Pons (tissue), 1 donor: Measurements from ENCODE around the gene SERPINB8.
"Not testable (repeated sequence)": the region's sequence is repeated elsewhere in the genome, so short reads cannot be mapped to it uniquely, and the experiment has no call there.

Experiments
- DNase-seq: peaks from one replicate; pipeline ENCODE4 v3.0.0-alpha.2; 2016; ENCODE audit warnings: low spot score

SERPINB8 gene, protein sequence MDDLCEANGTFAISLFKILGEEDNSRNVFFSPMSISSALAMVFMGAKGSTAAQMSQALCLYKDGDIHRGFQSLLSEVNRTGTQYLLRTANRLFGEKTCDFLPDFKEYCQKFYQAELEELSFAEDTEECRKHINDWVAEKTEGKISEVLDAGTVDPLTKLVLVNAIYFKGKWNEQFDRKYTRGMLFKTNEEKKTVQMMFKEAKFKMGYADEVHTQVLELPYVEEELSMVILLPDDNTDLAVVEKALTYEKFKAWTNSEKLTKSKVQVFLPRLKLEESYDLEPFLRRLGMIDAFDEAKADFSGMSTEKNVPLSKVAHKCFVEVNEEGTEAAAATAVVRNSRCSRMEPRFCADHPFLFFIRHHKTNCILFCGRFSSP

DNA sequence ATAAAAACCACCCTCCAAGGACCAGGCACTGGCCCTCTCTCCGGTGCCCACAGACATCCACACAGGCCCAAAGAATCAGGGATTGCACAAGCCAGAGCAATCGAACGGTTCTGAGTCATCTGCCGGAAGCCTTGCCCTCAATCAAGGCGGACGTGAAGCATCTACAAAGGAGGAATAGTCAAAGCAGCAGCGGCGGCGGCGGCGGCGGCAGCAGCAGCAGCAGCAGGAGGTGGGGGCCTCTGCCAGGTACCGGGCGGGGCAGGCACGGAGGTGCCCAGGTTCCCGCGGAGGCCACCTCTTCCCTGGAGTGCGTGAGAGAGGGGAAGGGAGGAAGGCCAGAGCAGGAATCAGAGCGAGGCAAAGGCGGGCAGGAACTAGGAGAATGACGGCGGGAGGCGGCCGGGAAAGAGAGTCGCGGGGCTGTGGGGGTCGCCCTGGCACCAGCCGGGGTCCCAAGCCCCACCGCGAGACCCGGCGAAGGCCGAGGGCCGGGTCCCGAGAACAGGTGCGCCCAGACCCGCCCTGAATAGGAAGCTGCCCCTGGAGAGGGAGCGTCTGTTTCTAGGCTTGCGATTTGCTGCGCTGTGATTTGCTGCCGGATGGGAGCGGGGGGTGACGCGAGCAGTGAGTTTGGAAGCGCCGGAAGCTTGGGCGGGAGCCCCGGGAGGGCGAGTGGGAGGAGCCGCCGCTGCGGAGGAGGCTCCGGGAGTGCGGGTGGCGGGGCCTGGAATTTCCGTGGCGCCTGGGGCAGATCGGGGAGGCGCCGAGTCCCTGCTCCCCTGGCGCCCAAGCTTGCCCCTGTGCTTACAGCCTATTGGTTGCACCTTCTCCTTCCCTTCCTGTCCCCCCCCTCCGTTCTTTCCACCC lies at the start of gene SERPINB8:
SERPINB8 (plus strand) TSS at position 140 of the 867 bp plus-strand sequence. CDS start 8,228 bp downstream, outside the sequence.
- peak; percentile 93 for DNase-seq

DNA sequence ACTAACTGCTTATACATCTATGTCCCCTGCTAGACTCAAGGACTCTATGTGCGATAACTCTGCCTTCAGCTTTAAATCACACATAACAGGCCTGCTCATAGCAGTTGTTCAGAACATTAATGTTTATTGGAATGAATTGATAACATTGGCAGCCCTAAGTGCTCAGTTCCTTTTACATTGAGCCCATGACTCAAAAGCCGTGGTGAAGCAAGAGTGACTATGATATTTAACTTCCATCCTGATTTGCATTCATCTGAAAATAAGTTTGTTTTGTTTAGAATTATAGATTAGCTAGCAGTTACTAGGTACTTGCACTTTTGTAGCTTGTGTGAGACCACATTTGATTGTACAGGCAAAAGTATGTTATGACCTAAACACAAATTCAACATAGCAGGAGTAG lies 47.8 kb upstream of the SERPINB8 start:
- DNase-seq = no peak

DNA sequence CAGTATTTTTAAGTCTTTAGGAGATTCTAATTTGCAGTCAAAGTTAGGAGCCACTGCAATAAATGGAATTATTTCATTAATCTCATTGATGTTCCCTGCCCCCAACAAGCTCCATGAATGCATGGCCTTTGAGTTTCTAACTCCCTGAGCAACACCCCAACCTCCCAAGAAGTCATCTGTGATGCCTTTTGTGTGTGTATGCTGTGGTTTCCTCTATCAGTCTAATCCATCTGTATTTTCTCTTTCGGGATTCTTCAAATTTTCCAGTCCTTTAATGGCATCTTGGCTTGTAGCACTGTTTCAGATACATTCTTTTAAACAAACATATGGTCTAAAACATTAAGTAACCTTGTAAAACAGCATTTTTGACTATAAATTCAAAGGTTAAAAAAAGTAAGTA lies 45.3 kb upstream of the SERPINB8 start:
- DNase-seq = no peak

DNA sequence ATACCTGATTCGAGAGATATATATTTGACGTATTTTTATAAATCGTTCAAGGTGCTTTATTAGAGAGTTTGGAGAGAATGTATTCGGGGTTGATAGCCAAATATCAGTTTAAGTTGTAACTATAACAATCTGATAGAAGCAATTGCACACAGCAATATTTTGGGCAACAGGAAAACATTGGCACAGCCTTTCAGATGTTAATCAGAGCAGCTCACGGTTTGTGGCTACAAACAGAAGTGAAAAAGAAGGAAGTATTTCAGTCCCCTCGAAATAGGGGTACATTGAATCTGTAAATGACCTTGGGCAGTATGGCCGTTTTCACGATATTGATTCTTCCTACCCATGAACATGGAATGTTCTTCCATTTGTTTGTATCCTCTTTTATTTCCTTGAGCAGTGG lies 41.5 kb upstream of the SERPINB8 start:
- DNase-seq = no peak

DNA sequence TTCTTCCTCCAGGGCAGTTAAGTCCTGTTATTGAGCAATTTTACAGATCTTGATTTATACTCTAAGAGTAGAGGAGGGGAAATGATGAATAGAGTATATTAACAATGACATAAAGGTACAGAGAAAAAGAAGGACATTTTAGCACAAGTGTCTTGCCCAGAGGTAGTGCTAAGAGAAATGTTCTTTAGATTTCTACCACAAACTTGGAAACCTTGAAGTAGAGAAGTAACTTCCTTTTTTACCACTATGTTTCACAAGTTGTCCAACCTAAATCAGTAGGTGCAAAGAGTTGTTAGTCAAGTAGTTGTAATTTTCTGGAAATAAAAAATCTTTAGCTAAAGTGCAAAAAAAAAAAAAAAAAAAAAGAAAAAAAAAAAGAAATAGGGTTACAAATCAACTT lies 40.5 kb upstream of the SERPINB8 start:
- DNase-seq = not testable (repeated sequence)

DNA sequence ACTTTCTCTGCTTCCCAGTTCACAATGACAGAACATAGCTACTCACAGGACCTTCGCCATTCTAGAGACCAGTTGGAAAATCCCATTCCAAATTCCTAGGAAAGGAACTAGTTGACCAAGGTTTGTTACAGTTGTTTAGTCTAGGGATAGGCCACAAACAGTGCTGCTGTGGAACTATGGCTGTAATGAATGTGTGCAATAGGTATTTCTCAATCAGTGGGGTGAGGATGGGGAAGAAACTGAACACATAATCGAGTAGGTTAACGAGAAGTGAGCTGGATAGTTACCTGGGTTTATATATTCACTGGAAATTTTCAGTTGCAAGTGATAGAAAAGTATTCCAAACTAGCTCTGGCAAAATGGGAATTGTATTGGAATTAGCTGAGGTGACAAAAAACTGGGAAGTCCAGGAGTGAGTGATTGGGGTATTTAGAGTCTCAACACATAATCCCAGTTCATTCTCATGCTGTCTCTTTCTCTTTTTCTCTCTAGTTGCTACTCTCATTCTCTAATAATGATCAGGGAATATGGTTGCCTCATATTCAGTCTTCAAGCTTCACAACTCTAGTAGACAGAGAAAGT lies 39.0 kb upstream of the SERPINB8 start:
- no peak for DNase-seq

DNA sequence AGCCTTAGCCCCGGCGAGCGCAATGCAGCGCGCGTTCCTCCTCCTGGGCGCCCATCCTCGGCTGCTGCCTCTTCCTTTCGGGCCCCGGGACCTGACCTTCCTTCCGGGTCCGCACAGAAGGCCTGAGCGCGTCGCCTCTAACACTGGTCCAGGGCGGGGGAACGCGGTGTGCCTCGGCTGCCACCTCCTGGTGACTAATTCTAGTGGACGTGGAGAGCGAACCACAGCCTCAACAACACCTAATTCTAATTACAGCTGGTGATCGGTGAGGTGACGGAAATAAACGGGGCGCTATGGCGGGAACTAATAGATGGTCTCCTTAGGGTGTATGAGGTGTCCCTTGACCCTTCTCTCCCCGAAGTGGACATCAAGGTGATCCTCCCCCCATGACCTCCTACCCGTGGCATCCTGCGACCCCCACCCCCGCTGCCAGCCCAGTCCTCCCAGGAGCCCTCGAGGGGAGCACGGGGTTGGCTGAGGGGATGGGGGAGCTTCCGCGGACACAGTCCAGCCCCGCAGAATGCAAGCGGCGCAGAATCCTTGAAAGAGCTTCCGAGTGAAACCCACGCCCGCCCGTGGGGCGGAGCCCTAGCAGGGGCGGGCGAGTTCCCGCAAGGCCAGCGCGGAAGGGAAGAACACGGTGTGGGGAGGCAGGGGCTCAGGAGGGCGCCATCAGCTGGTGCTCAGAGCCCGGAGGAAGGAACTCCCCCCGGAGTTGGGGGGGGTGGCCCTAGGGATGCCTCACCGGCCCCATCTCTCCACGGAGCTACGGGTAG lies 33.5 kb upstream of the SERPINB8 start:
- peak; percentile 81 for DNase-seq

DNA sequence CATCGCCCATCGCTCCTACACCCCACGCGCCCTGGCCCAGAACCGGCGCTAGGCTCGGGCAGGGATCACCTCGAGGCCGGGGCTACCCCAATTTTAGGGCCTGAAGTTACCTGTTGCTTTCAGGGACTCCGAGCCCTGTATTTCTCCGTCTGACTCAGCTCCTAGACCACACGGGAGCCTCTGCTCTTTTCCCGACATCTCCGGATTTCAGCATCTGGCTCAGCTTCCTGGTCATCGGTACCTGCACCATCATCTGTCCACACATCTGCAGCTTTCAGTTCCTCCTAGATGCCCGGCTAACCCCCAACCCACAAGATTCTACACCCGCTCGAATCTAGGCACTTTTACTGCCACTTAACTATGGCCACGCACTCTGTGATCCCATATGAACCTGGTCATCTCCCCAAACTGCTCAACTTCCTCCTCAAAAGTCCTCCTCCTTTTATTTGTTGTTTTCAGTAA lies 32.9 kb upstream of the SERPINB8 start:
- no peak for DNase-seq

DNA sequence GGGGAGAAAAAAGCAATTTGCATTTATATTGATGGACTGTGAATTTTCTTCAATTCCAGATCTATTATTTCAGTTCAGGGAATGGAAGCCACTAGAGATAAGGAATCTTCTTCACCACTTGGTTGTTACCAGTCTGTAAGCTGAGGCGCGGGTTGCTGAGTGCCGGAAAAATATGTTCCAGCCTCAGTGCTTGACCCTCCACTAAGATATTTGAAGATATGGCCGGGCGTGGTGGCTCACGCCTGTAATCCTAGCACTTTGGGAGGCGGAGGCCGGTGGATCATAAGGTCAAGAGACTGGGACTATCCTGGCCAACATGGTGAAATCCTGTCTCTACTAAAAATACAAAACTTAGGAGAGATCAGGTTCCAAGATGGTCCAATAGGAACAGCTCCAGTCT lies 29.9 kb upstream of the SERPINB8 start:
- DNase-seq = no peak

DNA sequence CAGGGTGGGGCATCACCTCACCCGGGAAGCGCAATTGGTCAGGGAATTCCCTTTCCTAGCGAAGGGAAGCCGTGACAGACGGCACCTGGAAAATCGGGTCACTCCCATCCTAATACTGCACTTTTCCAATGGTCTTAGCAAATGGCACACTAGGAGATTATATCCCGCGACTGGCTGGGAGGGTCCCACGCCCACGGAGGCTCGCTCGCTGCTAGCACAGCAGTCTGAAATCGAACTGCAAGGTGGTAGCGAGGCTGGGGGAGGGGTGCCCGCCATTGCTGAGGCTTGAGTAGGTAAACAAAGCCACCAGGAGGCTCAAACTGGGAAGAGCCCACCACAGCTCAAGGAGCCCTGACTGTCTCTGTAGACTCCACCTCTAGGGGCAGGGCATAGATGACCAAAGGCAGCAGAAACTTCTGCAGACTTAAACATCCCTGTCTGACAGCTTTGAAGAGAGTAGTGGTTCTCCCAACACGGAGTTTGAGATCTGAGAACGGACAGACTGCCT lies 29.3 kb upstream of the SERPINB8 start:
- not testable (repeated sequence) for DNase-seq

DNA sequence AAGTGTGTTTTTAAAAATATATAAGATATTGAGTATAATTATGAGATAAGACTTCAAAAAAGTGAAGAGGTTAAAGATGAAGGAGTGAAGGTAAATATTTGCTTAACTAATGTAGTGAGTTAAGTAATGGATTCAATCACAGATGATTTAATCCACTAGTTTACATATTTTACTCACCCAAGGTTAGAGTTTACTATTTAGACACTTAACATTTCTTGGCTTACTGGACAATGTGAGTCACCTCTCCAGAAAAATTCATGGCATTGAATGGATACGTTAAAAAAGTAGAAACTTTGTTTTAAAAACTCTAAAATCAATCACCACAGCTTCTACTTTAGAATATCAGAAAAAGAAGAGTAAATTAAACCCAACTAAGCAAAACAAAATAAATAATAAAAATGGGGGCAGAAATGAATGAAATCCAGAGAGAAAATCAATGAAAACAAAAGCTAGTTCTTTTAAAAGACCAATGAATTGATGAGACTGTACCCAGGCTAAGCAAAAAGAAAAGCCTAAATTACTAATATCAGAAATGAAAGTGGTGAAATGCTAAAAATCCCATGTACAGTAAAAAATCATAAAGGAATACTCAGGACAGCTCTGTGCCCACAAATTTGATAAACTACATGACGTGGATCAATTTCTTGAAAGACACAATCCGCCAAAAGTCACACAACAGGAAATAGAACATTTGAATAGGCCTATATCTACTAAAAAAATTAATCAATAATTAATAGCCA lies 22.7 kb upstream of the SERPINB8 start:
- DNase-seq = no peak

DNA sequence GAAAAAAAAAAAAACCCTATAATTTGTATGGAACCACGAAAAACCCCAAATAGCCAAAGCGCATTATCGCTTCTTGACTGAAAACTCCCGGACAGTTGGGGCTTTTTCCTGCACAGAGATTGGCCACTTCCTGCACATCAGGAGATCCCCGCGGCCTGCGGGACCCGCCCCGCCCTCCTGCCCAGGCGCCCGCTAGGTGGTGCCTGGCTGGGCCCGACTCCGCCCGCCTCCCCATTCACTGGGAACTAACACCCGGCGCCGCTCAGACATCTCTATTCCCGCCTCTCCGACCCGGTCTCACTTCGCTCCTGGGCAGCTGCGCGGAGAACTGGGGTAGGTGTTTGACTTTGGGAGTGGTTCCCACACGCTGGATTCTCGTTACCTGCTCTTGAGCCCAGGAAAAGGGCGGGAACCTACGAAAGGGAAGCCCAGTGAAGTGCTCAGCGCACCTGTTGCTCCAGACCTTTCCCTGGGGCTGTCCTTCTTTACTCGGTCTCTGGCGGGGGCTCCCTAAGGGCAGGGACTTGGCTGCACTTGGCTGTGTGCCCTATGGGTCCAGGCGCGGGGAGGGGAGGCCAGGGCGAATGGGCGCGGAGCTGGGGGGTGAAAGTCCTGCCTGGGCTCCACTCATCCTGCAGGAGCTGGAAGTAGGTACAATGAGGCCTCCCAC lies 20.7 kb upstream of the SERPINB8 start, which contains the start of gene HMSD:
HMSD (plus strand) TSS at position 234 of the 670 bp plus-strand sequence. CDS start 4,155 bp downstream, outside the sequence.
- peak; percentile 78 for DNase-seq

DNA sequence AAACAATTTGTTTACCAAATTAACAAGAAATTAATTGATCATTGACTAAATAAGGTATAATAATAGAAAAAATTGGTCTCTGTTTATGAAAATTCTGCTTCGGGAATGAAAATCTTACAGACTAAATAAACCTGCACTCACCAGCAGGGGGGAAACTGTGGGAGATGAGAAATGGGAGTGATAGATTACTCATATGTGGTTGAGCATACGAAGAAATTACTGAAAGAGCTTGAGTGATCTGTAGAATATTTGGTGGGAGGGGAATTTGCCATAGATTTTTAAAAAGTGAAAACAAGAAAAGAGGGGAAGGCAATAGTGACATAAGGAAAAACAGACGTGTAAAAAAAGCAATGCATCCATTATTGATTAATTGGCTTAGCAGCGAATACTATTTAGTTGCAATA lies 18.6 kb upstream of the SERPINB8 start:
- no peak for DNase-seq

DNA sequence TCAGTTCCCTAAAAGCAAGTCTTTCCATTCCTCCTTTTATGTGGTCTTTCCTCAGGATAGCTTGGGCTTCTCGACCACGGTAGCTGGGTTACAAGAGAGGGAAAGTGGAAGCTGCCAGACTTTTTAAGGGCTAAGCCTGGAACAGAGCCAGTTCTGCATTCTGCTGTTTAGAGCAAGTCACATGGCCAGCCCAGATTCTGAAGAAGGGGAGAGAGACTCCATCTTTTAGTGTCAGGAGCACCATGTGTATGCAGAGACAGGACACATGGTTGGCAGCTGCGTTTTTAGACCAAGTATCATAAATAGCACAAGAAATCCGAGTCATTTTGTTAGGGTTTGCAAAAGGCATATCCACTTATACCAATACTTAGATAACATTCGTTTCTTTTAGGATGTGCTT lies 16.1 kb upstream of the SERPINB8 start:
- DNase-seq = no peak

DNA sequence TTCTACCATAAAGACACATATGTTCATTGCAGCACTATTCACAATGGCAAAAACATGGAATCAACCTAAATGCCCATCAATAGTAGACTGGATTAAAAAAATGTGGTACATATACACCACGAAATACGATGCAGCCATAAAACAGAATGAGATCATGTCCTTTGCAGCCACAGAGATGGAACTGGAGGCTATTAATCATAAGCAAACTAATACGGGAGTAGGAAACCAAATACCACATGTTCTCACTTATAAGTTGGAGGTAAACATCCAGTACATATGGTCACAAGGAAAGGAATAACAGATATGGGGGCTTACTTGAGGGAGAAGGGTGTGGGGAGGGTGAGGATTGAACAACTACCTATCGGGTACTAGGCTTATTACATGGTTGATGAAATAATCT lies 13.1 kb upstream of the SERPINB8 start:
- no peak for DNase-seq

DNA sequence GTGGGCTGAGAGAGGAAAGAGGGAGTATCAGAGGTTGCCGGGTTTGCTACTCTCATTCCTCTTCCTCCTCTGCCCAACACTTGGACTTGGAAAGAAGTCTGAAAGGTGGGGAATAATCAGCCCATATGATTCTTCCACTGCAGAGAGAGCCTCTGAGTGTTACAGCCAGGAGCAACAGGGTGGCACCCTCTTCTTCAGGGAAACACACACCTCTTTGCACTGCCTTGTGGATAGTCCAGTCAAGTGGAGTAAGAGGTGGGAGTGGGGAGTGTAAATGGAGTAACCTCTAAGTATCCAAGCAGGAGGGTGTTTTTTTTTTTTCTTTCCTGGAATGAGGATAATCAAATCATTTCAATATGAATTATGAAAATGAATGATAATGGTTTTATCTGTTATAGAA lies 9.0 kb upstream of the SERPINB8 start:
- DNase-seq = no peak

DNA sequence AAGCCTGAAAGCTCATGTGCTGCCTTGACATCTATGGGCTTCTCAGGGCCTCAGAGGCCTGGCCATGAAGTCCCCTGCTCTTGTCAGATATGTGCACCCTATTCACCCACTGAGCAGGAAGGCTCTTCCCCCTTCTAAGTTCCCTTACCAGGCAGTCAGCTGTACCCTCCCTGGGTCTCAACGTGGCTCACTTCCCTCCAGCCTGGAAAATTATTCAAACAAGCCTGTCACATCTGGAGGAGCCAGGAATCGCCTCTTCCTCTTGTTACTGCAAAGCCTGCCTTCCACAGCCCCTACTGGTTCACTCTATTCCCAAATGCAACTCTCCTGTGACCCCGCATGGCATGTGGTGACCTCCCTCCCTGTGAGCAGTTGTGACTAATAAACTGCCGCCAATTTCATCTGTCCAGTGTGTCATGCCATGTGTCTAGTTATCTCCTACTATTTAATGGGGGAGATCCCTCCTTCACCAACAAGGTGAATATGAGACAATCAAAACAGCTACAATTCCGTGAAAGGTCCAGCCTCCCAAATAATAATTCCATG lies 8.4 kb upstream of the SERPINB8 start:
- no peak for DNase-seq

DNA sequence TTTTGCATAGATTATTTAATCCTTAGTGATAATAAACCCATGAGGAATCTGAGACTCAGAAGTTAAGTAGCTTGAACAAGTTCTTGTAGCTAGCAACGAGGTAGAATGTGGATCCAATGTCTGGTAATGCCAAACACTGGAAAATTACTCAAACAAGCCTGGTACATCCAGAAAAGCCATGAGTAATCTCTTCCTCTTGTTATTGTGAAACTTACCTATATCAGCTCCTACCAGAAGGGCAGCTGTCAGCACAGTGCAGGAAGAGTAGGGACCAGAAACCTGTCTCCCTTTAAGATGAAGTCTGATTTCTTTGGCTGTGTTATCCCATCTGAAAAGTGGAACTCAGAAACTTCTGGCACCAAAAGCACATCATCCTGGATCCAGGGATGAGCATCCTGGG lies 7.7 kb upstream of the SERPINB8 start:
- DNase-seq = no peak

DNA sequence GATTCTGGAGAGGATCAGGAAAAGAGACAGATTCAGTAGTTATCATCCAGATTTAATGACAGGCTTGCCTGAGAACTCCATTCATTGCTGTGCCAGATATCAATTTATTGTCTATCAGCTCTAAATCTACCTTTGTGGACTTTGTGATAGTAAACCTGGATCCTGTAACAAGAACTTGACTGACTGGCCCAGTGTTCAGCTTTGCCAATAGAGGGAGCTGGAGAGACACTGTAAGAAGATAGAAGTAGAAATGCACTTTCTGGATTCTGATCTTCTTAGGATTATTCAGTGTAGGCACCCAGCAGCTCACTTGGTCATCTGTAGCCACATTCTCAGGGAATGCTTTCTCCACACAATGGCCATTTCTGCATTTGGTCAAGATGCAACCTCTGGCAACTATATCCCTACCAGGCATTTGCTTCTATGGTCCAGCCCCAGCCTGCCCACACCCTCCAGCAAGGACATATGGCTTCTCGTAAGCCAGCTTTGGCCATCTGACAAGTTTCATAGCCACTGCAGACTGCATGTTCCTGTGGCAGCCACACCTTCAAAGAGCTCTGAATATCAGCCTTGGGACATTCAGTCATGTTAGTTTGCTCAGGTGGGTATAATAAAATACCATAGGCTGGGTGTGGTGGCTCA lies 6.1 kb upstream of the SERPINB8 start:
- DNase-seq = peak; percentile 78
